WERI-Rb-1 (cell line): ENCODE measurements around the gene PRICKLE1.

Experiments used
- DNase-seq: peaks from one replicate; pipeline ENCODE4 v3.0.0-alpha.2; 2020
- H3K27ac ChIP-seq: fragments of 250-450 bp; sonication (Bioruptor Pico); 2 replicates; pipeline ENCODE4 v1.5.1; 2020; ENCODE audit warnings: mild to moderate bottlenecking, moderate library complexity
- H3K27me3 ChIP-seq: fragments of 250-450 bp; sonication (Bioruptor Pico); 2 replicates; pipeline ENCODE4 v1.5.1; 2021; ENCODE audit warnings: mild to moderate bottlenecking, low read depth, moderate library complexity; ENCODE audit not compliant: insufficient read depth, severe bottlenecking
- H3K36me3 ChIP-seq: fragments of 250-450 bp; sonication (Bioruptor Pico); 2 replicates; pipeline ENCODE4 v1.5.1; 2020; ENCODE audit warnings: mild to moderate bottlenecking, moderate library complexity
- H3K4me3 ChIP-seq: 2 replicates; pipeline ENCODE4 v1.5.1; 2011; ENCODE audit warnings: low read depth, mild to moderate bottlenecking, control low read depth, low read length
- H3K9me3 ChIP-seq: fragments of 250-450 bp; sonication (Bioruptor Pico); 2 replicates; pipeline ENCODE4 v1.5.1; 2021; ENCODE audit warnings: mild to moderate bottlenecking, moderate library complexity; ENCODE audit not compliant: severe bottlenecking
- TF ChIP-seq, protein P1 (sequence below): IDR thresholded peaks from 2 replicates; pipeline ENCODE4 v1.5.1; 2011; ENCODE audit warnings: low read depth, mild to moderate bottlenecking, control low read depth, inconsistent platforms, low read length

Gene PRICKLE1

DNA sequence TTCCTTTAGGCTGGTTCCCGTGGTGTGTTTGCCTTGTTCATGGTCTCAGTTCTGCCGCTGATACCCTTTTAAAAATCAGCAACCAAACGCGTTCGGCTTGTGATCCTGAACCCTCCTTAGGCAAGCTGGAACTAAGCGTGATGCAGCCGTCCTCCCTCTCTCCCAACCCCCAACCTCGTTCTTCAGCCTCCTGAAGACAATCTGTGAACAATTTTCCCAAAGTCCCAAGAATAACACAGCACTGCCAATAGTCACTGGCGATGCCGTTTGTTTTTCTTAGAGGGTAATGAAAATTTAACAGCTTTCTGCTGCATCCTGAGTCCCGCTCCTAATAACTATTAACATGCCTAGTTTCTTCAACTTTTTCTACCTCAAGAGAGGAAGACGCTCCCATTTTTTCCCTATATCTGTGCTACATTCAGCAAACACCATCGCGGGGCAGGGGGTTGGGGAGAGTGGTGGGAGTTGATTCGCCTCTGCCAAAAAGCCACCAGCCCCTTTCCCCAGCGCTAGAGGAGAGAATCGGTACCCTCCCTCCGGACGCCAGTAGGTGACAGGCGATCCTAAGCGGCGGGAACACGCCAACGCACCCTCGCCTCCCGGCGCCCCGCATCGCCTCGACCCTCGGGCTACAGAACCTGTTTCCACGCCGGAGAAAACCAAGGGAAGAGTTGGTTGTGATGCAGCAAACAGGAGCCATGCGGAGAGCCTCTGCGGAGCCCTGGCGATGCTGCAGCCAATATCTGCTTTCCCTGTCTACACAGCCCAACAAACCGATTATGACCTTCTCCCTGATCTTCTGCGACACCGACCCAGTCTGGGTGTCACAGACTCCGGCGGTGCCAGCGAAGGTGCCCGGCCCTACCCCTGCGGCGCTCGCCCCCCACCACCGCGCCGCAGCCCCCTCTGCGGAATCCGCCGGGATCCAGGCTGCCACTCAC, 752 bp downstream of the PRICKLE1 start:
- Histone ChIP-seq H3K36me3 (no peaks in the 10 kb centered on the region), H3K27me3 (peaks cover 14% of the 10 kb centered on the region), H3K27ac (no peak overlapping the region), H3K9me3 (no peaks in the 10 kb centered on the region), H3K4me3 (peak overlapping the region; percentile 65)
- TF ChIP-seq, protein P1, sequence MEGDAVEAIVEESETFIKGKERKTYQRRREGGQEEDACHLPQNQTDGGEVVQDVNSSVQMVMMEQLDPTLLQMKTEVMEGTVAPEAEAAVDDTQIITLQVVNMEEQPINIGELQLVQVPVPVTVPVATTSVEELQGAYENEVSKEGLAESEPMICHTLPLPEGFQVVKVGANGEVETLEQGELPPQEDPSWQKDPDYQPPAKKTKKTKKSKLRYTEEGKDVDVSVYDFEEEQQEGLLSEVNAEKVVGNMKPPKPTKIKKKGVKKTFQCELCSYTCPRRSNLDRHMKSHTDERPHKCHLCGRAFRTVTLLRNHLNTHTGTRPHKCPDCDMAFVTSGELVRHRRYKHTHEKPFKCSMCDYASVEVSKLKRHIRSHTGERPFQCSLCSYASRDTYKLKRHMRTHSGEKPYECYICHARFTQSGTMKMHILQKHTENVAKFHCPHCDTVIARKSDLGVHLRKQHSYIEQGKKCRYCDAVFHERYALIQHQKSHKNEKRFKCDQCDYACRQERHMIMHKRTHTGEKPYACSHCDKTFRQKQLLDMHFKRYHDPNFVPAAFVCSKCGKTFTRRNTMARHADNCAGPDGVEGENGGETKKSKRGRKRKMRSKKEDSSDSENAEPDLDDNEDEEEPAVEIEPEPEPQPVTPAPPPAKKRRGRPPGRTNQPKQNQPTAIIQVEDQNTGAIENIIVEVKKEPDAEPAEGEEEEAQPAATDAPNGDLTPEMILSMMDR, result peak; percentile 97
- peak; percentile 61 for DNase-seq

DNA sequence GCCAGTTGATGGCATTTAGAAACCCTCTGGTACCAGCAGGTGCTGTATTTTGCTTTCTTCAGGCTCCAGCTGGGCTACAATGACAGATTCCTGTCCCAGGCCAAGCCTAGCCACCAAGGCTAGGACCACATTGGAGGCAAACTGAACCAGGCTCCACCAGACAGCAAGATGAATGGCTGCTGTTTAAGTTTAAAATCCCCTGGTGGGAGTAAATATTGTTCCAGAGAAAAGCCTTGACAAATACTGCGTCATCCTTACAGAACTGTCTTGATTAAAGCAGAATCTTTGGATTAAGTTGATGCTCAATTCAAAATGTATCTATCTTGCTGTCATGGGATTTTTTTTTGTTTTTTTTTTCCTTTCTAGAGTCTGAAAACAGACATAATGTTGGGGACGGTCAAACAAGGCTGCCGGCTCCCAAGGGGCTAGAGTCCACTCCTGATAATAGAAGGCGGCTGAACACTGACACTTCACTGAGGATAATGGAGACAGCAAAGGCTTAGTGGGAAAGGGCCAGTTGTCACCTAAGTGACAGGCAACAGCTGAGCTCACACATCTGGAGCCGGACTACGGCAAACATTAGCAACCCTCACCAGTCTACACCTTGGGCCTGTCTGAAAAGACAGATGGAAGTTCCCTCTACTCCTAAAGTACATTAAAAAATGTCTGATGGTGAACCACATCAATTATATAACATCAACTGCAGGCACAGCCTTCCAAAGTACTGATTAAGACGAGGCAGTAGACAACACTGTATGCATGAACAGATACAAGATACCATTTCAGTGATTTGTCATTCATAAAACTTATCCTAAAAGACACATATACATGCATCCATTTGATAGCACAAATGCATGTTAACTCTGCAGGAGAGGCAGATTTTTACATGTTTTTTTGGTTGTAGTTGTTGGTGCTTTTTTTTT, 1.7 kb downstream of the PRICKLE1 start:
- H3K9me3 ChIP-seq, result no peaks in the 10 kb centered on the region
- no peak overlapping the region for H3K27ac ChIP-seq
- H3K4me3 ChIP-seq, result no peak overlapping the region
- peaks cover 14% of the 10 kb centered on the region for H3K27me3 ChIP-seq
- no peak for DNase-seq
- TF ChIP-seq, protein P1, result no peak
- H3K36me3 ChIP-seq, result no peaks in the 10 kb centered on the region

DNA sequence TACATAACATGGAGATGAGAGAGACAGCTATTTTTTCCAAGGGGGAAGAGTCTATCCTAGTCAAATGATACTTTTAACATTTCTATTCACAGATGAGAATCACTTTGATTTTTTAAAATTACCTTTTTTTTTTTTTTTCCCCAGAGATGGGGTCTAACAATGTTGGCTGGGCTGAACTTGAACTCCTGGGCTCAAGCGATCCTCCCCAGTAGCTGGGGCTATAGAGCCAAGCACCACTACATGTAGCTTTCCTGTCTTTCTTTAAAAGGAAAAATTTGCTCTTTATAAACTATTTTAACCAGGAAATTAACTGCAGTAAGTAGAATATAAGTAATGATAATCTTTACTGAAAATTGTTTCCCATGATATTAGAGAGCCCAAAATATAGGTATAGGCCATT, 3.3 kb downstream of the PRICKLE1 start:
- TF ChIP-seq, protein P1, result no peak

DNA sequence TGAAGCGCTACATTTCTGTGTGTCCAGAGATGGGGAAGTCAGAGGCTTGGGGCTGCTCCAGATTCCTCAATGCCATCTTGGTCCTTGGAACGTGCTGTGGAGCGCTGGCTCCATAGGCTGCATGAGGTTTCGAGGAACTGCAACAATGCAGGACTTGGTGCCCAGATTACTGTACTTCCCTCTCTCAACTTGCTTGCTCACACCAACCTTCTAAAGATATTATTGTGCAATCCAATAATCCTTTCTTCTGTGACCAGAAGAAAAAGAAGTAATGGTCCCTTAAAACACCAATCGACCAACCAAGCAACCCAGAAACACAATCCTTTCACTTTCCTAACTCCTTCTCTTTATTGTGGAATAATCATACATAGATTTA, 3.7 kb downstream of the PRICKLE1 start:
- no peak for DNase-seq
- H3K27me3 ChIP-seq, result peaks cover 14% of the 10 kb centered on the region
- H3K27ac ChIP-seq, result no peak overlapping the region
- no peak overlapping the region for H3K4me3 ChIP-seq
- H3K36me3 ChIP-seq, result no peaks in the 10 kb centered on the region
- no peaks in the 10 kb centered on the region for H3K9me3 ChIP-seq
- TF ChIP-seq, protein P1, result no peak

More for the DNA sequence above, 3.3 kb downstream of the PRICKLE1 start:
- H3K9me3 ChIP-seq, result no peaks in the 10 kb centered on the region
- peaks cover 14% of the 10 kb centered on the region for H3K27me3 ChIP-seq
- no peak for DNase-seq
- no peaks in the 10 kb centered on the region for H3K36me3 ChIP-seq
- no peak overlapping the region for H3K4me3 ChIP-seq
- H3K27ac ChIP-seq, result no peak overlapping the region

DNA sequence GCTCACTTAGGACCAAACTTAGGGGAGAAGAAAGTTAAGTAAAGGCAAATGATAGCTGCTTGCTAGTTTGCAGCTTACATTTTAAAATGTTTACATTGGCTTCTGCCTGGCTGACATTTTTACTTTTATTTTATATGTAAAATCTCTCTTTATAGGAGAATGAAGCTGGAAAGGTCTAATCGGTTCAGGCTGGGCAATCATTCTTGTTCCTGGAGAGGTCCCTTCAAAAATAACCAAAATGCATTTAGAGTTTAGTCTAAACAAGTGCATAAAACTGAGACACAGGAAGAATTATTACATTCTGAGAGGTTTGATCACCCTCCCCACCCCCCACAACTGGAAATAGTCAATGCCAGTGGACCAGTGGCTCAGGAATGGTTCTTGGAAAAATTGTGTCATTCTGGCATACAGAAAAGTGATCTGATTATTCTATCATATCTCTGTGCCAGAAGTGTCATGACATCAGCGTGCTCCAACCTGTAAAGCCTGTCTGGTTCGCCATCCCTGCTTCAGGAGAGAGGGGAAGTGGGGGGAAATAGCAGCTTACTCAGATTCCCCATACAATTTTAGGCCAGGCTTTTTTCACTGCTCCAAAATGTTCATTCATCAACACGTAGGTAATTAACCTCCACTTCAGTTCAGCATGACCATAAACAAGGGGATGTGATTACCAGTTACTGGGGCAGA, 4.2 kb downstream of the PRICKLE1 start:
- Histone ChIP-seq H3K4me3 (no peak overlapping the region), H3K27me3 (peaks cover 9% of the 10 kb centered on the region), H3K36me3 (no peaks in the 10 kb centered on the region), H3K9me3 (no peaks in the 10 kb centered on the region), H3K27ac (no peak overlapping the region)
- DNase-seq, result no peak
- TF ChIP-seq, protein P1, result no peak
